Activated B cell treated with CpG ODN at 0.5 μM for 24 hours (primary cell): ENCODE measurements around the gene PDILT. TPM values are rescaled to one million over a fixed set of nuclear protein-coding genes. Genes with fewer than 3 reads are reported as not detected.

Experiments
- ATAC-seq: fragments of 200-7000 bp; cut with Tn5 transposase; one replicate; pipeline ENCODE4 v1.10.0; 2021; ENCODE audit warnings: low read depth, mild to moderate bottlenecking, moderate library complexity
- CTCF ChIA-PET: fragments of 350-600 bp; sonication (Branson Sonifier 250); formaldehyde crosslinking; loops from one replicate; lab custom pipeline; 2021; ENCODE audit warnings: antibody characterized with exemption; lab: Charles Lee
- POLR2A ChIA-PET: fragments of 350-600 bp; sonication (Branson Sonifier 250); formaldehyde crosslinking; loops from one replicate; lab custom pipeline; 2021; ENCODE audit warnings: antibody characterized with exemption; lab: Charles Lee
- DNase-seq: peaks from one replicate; pipeline ENCODE4 v3.0.0; 2022
- H3K27ac Mint-ChIP-seq: one replicate; pipeline ENCODE4 v1.8.0; 2020; ENCODE audit warnings: mixed read lengths
- H3K27me3 Mint-ChIP-seq: one replicate; pipeline ENCODE4 v1.8.0; 2021; ENCODE audit warnings: mixed read lengths
- H3K36me3 Mint-ChIP-seq: one replicate; pipeline ENCODE4 v1.8.0; 2021; ENCODE audit warnings: low read depth, mixed read lengths
- H3K4me1 Mint-ChIP-seq: one replicate; pipeline ENCODE4 v1.8.0; 2021; ENCODE audit warnings: mixed read lengths
- H3K4me3 Mint-ChIP-seq: one replicate; pipeline ENCODE4 v1.8.0; 2020; ENCODE audit warnings: mild to moderate bottlenecking, mixed read lengths
- H3K9me3 Mint-ChIP-seq: one replicate; pipeline ENCODE4 v1.8.0; 2020; ENCODE audit warnings: mixed read lengths
- intact Hi-C: fragments of 100-400 bp; cut with micrococcal nuclease; formaldehyde crosslinking; loops from one replicate; pipeline ENCODE4 v1.15.1; 2024
- total RNA-seq: library from RNA; stranded (reverse); gene quantifications from 2 replicates; pipeline ENCODE4 v1.2.3, GENCODE V29; 2022
- TF ChIP-seq, protein P1 (sequence below): fragments of 200-600 bp; IDR thresholded peaks from one replicate; pipeline ENCODE4 v1.8.0; 2022; ENCODE audit warnings: antibody characterized with exemption, mild to moderate bottlenecking

PDILT gene
- total RNA-seq, 1 donor from 2014 or later: not detected

DNA sequence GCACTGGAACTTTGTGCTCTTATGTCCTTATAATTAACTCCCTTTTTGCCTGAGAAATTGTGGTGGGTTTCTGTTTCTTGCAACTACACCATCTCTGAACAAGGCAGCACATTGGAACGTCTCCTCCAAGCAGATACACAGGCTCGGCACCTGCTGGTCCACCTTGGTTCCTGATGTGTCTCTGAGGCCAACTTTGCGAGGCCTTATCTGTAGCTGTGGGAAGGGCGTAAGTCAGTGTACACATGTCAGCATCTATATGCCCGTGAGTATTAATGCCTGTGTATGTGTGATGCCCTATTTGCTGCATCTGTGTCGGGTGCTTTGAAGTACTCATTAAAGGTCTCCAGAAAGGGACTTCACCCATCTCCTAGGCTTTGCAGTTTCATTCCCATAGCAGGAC, 94.8 kb downstream of the PDILT start:
- Mint-ChIP-seq H3K4me1 (no peaks in the 10 kb centered on the region), H3K9me3 (no peaks in the 10 kb centered on the region), H3K27me3 (peaks cover 5% of the 10 kb centered on the region), H3K36me3 (no peaks in the 10 kb centered on the region), H3K4me3 (no peak overlapping the region), H3K27ac (no peak overlapping the region)
- no peak for ATAC-seq
- TF ChIP-seq, protein P1, sequence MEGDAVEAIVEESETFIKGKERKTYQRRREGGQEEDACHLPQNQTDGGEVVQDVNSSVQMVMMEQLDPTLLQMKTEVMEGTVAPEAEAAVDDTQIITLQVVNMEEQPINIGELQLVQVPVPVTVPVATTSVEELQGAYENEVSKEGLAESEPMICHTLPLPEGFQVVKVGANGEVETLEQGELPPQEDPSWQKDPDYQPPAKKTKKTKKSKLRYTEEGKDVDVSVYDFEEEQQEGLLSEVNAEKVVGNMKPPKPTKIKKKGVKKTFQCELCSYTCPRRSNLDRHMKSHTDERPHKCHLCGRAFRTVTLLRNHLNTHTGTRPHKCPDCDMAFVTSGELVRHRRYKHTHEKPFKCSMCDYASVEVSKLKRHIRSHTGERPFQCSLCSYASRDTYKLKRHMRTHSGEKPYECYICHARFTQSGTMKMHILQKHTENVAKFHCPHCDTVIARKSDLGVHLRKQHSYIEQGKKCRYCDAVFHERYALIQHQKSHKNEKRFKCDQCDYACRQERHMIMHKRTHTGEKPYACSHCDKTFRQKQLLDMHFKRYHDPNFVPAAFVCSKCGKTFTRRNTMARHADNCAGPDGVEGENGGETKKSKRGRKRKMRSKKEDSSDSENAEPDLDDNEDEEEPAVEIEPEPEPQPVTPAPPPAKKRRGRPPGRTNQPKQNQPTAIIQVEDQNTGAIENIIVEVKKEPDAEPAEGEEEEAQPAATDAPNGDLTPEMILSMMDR: no peak
- DNase-seq: no peak
- POLR2A ChIA-PET: no interaction called here
- intact Hi-C loops: no loop called here
- CTCF ChIA-PET: no interaction called here

Other genes starting within 250 kb of the PDILT start
- not detected in 2 replicates for gene GP2, start 77.2 kb downstream of the PDILT start, total RNA-seq
- not detected in 2 replicates for gene UMOD, start 52.0 kb downstream of the PDILT start, total RNA-seq
- gene ACSM5, start 4.8 kb upstream of the PDILT start, total RNA-seq: not detected in 2 replicates
- gene ACSM2A, start 46.8 kb upstream of the PDILT start, total RNA-seq: not detected in 2 replicates
- gene ACSM2B, start 171.6 kb upstream of the PDILT start, total RNA-seq: not detected in 2 replicates